NOMO-1 treated with DMSO at 0.1 percent for 48 hours (cell line): ENCODE measurements around the gene PPM1F.
"Not testable (repeated sequence)": the region's sequence is repeated elsewhere in the genome, so short reads cannot be mapped to it uniquely, and the experiment has no call there.

Experiments used
- DNase-seq: peaks from one replicate; lab custom pipeline; 2025; ENCODE audit not compliant: unreplicated experiment; lab: John Stamatoyannopoulos, UW

Gene PPM1F

GRCh38 chr22:21898354-21898896 is 54.2 kb downstream of the PPM1F start:
- no peak for DNase-seq

GRCh38 chr22:21896951-21897513 is 55.6 kb downstream of the PPM1F start:
- no peak for DNase-seq

DNA sequence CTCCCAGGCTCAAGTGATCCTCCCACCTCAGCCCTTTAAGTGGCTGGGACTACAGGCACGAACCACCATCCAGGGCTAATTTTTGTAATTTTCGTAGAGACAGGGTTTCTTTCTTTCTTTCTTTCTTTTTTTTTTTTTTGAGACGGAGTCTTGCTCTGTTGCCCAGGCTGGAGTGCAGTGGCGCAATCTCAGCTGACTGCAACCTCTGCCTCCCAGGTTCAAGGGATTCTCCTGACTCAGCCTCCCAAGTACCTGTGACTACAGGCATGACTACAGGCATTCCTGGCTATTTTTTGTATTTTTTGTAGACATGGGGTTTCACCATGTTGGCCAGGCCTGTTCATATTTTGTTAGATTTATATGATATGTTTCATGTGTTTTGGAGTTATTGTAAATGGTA is 56.4 kb downstream of the PPM1F start:
- DNase-seq, result not testable (repeated sequence)

GRCh38 chr22:21894799-21895198 is 57.8 kb downstream of the PPM1F start:
- no peak for DNase-seq

GRCh38 chr22:21889251-21889990 is 63.2 kb downstream of the PPM1F start:
- DNase-seq, result no peak

GRCh38 chr22:21887841-21888240 is 64.8 kb downstream of the PPM1F start:
- DNase-seq, result no peak

- not testable (repeated sequence) for DNase-seq
Measured at GRCh38 chr22:21883930-21884329, 68.7 kb downstream of the PPM1F start.

GRCh38 chr22:21882754-21883333 is 69.8 kb downstream of the PPM1F start:
- DNase-seq, result not testable (repeated sequence)

- no peak for DNase-seq
Measured at GRCh38 chr22:21881841-21882753, 70.6 kb downstream of the PPM1F start.

GRCh38 chr22:21876486-21877176 is 76.0 kb downstream of the PPM1F start:
- peak; percentile 52 for DNase-seq

DNA sequence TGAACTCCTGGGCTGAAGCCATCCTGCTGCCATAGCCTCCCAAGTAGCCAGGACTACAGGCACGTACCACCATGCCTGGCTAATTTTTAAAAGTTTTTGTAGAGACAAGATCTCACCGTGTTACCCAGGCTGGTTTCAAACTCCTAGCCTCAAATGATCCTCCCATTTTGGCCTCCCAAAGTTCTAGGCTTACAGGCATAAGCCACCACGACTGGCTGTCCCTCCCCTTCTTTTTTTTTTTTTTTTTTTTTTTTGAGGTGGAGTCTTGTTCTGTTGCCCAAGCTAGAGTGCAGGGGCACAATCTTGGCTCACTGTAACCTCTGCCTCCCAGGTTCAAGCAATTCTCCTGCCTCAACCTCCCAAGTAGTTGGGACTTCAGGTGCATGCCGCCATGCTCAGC is 77.7 kb downstream of the PPM1F start:
- not testable (repeated sequence) for DNase-seq

GRCh38 chr22:21873619-21874018 is 79.0 kb downstream of the PPM1F start:
- no peak for DNase-seq

GRCh38 chr22:21872741-21873140 is 79.9 kb downstream of the PPM1F start:
- not testable (repeated sequence) for DNase-seq
